HG03066 (cell line): Measurements from ENCODE around the gene CTXND1.

Experiments used
- ATAC-seq: cut with Tn5 transposase; IDR thresholded peaks from one replicate; pipeline ENCODE4 v1.9.1; 2021; ENCODE audit warnings: low read depth; ENCODE audit not compliant: unreplicated experiment

The CTXND1 gene

GRCh38 chr15:80260551-80260950 is 8.5 kb upstream of the CTXND1 start:
- ATAC-seq: no peak

GRCh38 chr15:80259942-80260510 is 8.0 kb upstream of the CTXND1 start:
- no peak for ATAC-seq

- ATAC-seq: no peak
These were observed 439 bp downstream of the CTXND1 start for GRCh38 chr15:80251428-80252120.

GRCh38 chr15:80250614-80251427 is 1.2 kb downstream of the CTXND1 start:
- ATAC-seq: no peak

GRCh38 chr15:80249973-80250372 is 2.0 kb downstream of the CTXND1 start:
- no peak for ATAC-seq

GRCh38 chr15:80247320-80247719 is 4.7 kb downstream of the CTXND1 start:
- ATAC-seq: no peak

GRCh38 chr15:80246425-80246894 is 5.6 kb downstream of the CTXND1 start:
- no peak for ATAC-seq

- ATAC-seq: no peak
These were observed 9.2 kb downstream of the CTXND1 start for GRCh38 chr15:80242802-80243201.

- ATAC-seq: no peak
These were observed 9.8 kb downstream of the CTXND1 start for GRCh38 chr15:80242132-80242769.

- ATAC-seq: no peak
These were observed 10.5 kb downstream of the CTXND1 start for GRCh38 chr15:80241508-80241907.

- no peak for ATAC-seq
These were observed 11.7 kb downstream of the CTXND1 start for GRCh38 chr15:80240276-80240675.

- no peak for ATAC-seq
These were observed 17.1 kb downstream of the CTXND1 start for GRCh38 chr15:80234883-80235282.

GRCh38 chr15:80233581-80233980 is 18.4 kb downstream of the CTXND1 start:
- no peak for ATAC-seq

GRCh38 chr15:80231371-80231770 is 20.6 kb downstream of the CTXND1 start:
- no peak for ATAC-seq

- no peak for ATAC-seq
These were observed 22.9 kb downstream of the CTXND1 start for GRCh38 chr15:80228959-80229610.

GRCh38 chr15:80219955-80220354 is 32.1 kb downstream of the CTXND1 start:
- no peak for ATAC-seq

- ATAC-seq: no peak
These were observed 34.6 kb downstream of the CTXND1 start for GRCh38 chr15:80217327-80217900.

GRCh38 chr15:80216911-80217310 is 35.1 kb downstream of the CTXND1 start:
- no peak for ATAC-seq

GRCh38 chr15:80216141-80216540 is 35.9 kb downstream of the CTXND1 start:
- no peak for ATAC-seq

- no peak for ATAC-seq
These were observed 37.1 kb downstream of the CTXND1 start for GRCh38 chr15:80214910-80215309.
